ENCODE data around the gene SMG1.

The SMG1 gene

GRCh38 chr16:18846416-18846815 is 79.8 kb downstream of the SMG1 start:
- in situ Hi-C loops (cut with MboI; ENCODE audit: low sequenced_read_pairs, unreplicated experiment): no loop called here
- DNase-seq (ENCODE audit: low spot score): no peak
- no peak for TF ChIP-seq CTCF (IDR thresholded peaks at IDR 0.05; ENCODE audit: borderline replicate concordance, control extremely low read depth, extremely low read depth, insufficient read depth, missing control alignments)

- in situ Hi-C loops (cut with MboI; ENCODE audit: low sequenced_read_pairs, unreplicated experiment): no loop called here
- no peak for TF ChIP-seq CTCF (IDR thresholded peaks at IDR 0.05; ENCODE audit: borderline replicate concordance, control extremely low read depth, extremely low read depth, insufficient read depth, missing control alignments)
- no peak for DNase-seq (ENCODE audit: low spot score)
Measured at GRCh38 chr16:18842565-18842964, 83.6 kb downstream of the SMG1 start.

GRCh38 chr16:18841833-18842525 is 84.2 kb downstream of the SMG1 start:
- no peak for DNase-seq (ENCODE audit: low spot score)

GRCh38 chr16:18839555-18839954 is 86.7 kb downstream of the SMG1 start:
- TF ChIP-seq CTCF (IDR thresholded peaks at IDR 0.05; ENCODE audit: borderline replicate concordance, control extremely low read depth, extremely low read depth, insufficient read depth, missing control alignments): no peak
- in situ Hi-C loops (cut with MboI; ENCODE audit: low sequenced_read_pairs, unreplicated experiment): no loop called here
- DNase-seq (ENCODE audit: low spot score): no peak

More at GRCh38 chr16:18841833-18842525, 84.2 kb downstream of the SMG1 start:
- in situ Hi-C loops (cut with MboI; ENCODE audit: low sequenced_read_pairs, unreplicated experiment): no loop called here
- TF ChIP-seq CTCF (IDR thresholded peaks at IDR 0.05; ENCODE audit: borderline replicate concordance, control extremely low read depth, extremely low read depth, insufficient read depth, missing control alignments): no peak

- DNase-seq (ENCODE audit: low spot score): no peak
- in situ Hi-C loops (cut with MboI; ENCODE audit: low sequenced_read_pairs, unreplicated experiment): no loop called here
- no peak for TF ChIP-seq CTCF (IDR thresholded peaks at IDR 0.05; ENCODE audit: borderline replicate concordance, control extremely low read depth, extremely low read depth, insufficient read depth, missing control alignments)
Measured at GRCh38 chr16:18836702-18837101, 89.5 kb downstream of the SMG1 start.

GRCh38 chr16:18834864-18835263 is 91.3 kb downstream of the SMG1 start:
- no peak for TF ChIP-seq CTCF (IDR thresholded peaks at IDR 0.05; ENCODE audit: borderline replicate concordance, control extremely low read depth, extremely low read depth, insufficient read depth, missing control alignments)
- DNase-seq (ENCODE audit: low spot score): no peak
- in situ Hi-C loops (cut with MboI; ENCODE audit: low sequenced_read_pairs, unreplicated experiment): no loop called here
